Colon (tissue), 2 donors: ENCODE data around the gene CCDC187.
"Not testable (repeated sequence)": the region's sequence is repeated elsewhere in the genome, so short reads cannot be mapped to it uniquely, and the experiment has no call there.

Experiments used
- FAIRE-seq: peaks from 2 replicates; lab custom pipeline; 2012; peaks lifted over from hg19 to GRCh38; lab: Jason Lieb, UNC
- donor health status: control.
- donor health status: control.

CCDC187 gene

DNA sequence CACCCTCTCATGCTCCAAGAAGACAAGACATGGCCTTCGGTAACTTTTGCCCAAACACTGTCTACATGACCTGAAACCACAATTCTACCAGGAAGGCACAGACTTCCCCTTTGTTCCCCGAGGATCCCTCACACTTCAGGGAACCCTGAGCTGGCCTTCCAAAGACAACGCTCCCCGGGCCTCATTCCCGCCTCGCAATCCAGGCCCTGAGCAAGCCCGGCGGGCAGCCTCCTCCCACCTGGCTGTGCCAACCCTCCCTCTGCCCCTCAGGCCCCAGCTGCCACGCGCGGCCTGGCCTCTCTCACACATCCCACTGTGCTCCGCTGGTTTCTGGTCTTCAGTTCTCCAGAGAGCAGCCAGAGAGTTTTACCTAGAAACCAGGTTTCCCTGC is 65.6 kb downstream of the CCDC187 start:
- no peak for FAIRE-seq

DNA sequence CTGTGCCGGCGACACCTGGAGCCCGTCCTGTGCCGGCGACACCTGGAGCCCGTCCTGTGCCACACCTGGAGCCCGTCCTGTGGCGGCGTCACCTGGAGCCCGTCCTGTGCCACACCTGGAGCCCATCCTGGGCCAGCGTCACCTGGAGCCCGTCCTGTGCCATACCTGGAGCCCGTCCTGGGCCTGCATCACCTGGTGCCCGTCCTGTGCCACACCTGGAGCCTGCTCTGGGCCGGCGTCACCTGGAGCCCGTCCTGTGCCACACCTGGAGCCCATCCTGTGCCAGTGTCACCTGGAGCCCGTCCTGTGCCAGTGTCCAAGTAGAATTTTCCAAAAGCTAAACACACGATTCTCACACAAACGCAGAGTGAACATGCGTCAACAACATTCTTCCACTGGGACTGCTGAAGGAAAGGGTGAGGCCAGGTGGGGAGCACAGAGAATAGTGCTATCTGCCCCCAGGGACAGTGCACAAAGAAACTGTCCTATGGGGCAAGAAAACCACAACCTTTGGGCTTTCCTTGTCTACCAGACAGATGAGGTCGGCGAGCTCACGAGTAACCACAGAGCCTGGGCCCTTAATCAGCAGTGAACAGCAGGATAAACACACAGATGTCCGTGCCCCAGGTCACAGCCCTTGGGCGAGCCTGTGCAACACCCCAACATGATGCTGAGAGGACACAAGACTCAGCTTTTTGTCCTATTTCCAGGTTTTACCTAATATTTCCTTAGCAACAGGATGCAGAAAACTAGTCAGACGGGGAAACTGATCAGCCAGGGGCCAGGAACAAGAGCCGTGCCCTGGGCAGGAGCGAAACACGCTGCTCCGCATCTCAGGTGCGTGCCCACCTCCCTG is 66.2 kb downstream of the CCDC187 start:
- no peak for FAIRE-seq

DNA sequence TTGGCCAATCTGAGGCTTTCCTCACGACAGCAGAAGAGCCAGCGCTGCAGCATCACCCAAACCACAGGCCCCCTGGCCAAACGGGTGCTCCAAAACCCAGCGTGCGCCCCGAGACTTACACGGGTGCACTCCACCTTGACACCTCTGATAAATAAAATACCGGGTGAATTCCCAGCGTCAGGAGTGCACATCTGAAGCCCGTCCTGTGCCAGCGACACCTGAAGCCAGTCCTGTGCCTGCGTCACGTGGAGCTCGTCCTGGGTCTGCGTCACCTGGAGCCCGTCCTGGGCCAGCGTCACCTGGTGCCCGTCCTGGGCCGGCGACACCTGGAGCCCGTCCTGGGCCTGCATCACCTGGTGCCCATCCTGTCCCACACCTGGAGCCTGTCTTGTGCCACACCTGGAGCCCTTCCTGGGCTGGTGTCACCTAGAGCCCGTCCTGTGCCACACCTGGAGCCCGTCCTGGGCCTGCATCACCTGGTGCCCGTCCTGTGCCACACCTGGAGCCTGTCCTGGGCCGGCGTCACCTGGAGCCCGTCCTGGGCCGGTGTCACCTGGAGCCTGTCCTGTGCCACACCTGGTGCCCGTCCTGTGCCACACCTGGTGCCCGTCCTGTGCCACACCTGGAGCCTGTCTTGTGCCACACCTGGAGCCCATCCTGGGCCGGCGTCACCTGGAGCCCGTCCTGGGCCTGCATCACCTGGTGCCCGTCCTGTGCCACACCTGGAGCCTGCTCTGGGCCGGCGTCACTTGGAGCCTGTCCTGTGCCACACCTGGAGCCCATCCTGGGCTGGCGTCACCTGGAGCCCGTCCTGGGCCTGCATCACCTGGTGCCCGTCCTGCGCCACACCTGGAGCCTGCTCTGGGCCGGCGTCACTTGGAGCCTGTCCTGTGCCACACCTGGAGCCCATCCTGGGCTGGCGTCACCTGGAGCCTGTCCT is 67.2 kb downstream of the CCDC187 start:
- not testable (repeated sequence) for FAIRE-seq

DNA sequence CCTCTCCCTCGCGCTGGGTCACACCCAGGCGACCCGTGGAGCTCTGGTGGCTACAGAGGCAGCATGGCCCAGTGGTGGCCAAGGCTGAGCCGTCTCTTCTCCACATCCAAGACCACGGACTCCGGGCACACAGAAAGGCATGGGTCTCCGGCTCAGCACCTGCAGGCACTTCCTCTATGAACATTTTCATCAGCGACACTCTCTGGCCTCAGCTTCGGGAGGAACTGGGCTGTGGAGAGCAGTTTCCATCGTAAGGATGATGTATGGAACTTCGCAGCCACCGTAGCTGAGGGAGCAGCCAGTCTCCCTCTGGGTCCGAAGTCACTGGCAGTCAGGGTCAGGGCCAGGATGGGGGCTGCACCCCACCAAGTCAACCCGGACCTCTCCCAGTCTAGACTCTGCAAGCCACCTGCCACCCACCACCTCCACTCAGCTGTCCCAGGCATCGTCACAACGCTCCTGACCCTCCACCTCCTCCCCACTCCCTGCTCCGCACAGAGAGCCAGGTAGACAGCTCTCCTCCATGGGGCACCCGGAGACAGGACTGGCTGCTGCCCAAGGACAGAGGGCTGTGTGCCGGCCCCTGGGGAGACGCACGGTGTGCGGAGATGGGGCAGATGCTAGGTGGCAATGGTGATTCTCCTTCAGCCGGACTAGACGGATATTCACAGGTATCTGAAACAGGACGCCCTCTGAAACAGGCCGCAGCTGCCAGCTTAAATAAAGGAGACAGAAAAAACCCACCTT is 68.0 kb downstream of the CCDC187 start:
- no peak for FAIRE-seq

DNA sequence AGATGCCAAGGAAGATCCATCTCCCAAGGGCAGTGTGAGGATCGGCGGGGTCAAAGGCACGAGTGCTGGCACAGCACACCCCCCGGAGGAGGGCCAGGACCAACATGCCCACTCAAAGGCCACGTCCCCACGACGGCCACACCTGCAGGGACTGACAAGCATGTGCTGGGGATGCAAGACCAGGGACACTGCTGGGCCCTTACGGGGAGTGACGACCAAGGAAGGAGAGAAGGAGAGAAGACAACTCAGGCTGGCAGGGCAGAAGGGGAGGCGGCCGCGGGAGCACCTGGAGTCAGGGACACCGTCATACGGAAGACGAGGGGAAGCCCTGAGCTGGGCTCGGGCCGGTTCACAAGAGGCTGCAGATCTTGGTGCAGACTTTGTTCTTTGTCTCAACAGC is 68.7 kb downstream of the CCDC187 start:
- no peak for FAIRE-seq

DNA sequence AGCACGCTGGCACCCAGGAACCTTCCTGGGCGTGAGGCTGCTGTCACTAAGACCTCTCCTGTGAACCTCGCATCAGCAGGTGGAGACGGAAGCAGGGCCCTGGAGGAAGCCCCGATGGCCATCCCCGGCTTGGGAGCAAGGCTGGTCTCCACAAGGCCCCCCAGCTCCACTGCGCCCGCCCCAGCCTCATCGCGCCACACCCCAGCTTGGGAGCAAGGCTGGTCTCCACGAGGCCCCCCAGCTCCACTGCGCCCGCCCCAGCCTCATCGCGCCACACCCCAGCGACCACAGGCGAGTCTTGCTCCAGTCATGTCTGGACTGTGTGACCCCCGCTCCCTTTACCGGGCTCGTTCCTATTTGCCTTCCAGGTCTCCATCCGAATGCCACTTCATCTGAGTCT is 69.3 kb downstream of the CCDC187 start:
- no peak for FAIRE-seq

DNA sequence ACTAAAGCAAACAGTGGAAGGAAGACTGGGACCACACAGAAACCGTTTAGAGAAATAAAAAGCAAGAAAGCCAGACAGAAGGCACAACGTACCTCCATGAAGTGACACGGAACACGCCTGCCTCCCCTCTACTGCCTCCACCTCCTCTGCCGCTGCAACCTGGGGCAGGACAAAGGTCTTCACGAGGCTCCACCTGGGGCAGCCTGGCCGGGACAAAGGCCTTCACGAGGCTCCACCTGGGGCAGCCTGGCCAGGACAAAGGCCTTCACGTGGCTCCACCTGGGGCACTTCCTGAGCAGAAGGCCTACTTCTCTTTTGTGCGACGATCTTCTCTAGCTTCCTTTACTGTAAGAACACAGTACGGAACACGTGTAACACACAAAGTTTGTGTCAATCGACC is 70.0 kb downstream of the CCDC187 start:
- FAIRE-seq, result no peak

DNA sequence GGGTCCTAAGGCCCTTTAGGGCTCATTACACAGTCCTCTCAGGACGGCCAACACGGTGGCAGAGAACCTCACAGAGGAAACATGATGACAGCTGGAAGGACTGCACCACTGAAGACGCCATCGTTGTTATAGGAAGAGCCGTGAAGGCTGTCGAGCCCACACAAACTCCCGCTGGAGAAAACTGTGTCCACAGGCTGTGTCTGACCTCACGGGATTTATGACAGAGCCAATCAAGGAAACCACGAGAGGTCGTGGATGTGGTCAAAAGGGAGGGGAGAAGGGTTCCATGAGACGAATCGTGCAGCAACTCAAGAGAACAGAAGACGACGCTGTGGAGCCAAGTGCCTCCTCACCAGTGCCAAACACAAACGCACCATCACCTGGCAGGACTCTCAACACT is 70.5 kb downstream of the CCDC187 start:
- FAIRE-seq, result no peak

DNA sequence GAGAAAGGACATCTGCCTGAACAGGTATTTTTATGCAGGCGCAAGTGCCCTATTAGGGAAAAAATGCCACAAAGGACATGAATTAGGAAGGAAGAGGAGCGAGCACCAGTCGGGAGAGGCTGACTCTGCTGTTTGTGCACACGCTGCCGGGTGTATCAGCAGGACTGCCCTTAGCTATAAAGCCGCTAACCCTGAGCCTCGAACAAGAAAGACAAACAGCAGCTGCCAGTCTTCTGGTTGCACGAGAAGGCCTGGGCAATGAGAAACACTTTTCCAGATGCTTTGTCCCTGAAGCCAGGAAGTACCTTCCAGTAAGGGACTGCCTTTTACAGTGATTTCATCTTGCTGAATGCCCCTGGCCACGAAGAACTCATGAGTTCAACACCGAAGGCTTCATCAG is 70.9 kb downstream of the CCDC187 start:
- no peak for FAIRE-seq

DNA sequence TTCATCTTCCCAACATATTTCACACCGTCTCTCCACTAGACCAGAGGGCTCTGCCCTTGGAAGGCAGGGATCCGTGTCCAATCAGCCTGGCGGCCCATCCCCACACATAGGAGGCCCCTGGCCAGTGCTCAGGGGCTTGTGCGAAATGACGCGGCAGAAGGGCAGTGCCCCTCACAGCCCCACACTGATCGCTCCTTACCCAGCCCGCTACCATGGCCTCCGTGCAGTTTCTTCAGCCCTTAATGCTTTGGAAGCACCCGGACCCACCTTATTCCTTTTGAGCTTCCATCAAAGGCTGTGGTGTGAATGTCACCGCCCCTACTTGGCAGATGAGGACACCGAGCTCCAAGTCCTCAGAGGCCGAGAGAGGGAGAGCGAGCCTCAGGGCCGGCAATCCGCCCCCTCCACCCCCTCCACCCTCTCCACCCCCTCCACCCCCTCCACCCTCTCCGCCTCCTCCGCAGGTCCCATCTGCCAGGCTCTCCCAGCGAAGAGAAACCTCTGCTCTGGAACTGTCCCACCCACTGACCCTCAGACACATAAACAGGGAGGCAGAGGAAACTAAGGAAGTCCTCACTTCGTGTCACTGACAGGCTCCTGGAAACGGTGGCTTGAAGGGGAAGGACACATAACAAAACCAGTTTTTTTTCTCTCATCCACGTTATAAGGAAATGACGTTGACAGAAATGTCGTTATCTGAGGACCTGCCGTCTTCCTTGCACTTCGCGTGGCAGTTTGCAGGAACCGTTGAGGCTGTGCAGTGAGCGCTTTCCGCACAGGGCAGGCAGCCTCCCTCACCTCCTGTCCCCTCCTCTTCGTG is 72.2 kb downstream of the CCDC187 start:
- no peak for FAIRE-seq

DNA sequence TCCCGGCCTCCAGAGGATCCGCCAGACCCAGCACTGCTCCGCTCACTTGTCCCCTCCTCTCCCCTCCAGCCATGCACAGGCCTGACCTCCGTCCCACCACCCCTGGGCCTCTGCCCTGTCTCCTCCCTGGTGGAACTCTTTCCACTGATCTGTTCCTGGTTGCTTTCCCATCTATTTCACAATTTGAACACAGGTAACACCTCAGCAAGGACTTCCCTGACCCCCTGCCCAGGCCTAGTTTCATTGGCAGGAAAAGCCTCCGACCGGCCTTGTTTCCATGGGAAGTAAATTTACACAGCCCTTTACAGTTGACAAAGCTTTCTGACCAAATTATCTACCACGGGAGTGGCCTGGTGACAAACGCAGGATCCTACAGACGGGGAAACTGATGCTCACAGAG is 73.1 kb downstream of the CCDC187 start:
- FAIRE-seq, result no peak

DNA sequence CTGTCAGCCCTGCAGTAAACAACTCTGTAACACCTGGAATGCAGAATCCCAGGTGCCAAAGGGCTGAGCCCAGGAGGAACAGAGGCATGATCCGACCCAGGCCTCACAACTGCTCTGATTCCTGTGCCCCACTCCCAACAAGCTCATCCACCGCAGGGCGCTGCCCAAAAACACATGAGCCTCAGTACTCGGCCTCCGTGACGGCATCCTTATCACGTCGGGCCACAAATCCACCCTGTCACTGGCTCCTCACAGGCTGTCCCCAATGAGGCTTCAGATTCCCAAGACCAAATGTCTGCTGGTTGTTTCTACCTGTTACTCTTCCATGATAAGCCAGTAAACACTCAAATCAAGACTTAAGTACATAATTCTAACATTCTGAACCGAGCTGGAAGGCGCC is 73.5 kb downstream of the CCDC187 start:
- FAIRE-seq, result no peak

DNA sequence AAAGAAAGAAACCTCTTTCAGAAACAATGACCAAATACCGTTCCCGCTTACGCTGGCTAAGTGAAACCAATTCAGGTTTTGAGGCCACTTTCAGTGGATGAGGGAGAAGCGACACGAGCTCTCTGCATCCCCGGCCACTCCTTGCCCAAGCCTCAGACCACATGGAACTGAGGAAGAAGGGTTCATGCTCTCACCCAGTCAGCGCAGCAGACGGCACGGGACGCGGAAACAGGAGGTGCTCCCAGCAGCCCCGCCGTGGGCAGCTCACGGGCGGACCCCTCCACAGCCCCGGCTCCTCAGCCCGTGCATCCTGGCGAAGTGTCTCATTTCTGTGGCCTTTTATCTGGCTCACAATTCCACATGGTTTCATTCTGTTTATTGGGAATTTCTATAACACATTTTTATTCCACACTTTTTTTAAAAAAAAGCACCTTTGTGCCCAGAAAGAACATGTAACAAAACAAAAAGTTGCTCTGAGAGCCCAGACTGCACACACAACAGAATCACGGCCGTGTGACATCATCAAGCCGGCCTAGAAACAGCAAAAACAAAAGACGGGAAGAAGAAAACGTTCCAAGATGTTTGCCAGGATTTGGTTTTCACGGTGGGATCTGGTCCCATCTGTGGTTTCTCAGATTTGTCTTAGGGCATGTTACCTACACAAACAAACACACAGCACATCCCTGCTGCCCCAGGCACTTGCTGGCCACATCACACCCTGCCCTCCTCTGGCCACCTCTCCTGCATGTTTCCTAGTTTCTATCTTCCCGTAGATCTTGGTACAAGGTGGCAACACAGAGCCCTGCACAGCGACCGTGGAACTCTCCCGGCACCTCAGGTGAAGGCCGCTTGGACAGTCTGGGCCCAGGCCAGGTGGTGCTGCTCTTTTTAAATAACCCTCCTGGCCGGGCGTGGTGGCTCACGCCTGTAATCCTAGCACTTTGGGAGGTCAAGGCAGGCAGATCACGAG is 74.5 kb downstream of the CCDC187 start:
- FAIRE-seq, result no peak

DNA sequence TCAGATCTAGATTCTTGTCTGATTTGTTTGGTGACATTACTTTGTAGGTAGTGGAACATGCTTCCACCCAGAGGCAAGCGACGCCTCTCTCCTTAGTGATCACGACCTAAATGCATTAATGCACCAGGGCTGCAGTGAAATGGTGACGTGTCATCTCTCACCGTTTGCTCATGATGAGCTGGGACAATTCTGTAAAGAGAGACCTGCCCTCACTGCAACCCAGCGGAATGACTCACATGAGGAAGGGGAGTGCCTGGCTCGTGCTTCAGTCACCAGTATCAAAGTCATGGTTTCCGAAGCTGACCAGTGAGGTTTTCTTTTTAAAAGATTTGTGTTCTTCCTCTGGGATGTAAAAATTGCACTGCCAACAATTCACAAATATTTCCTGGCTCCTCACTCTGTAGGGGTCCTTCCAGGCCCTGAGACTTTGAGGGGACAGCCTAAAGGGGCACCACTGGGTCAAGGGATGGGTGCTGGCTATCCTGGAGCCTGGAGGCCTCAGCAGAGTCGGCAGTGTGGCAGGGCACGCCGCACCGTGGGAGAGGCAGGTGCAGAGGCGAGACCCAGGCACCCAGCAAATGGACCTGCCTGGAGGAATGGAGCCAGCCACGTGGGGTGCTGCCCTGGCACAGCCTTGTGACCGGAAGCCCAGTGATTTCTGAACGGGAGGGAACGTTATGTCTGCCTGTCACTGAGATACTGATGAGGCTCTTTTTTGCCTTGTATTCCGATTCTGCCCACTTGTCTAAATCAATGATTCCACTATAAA is 75.6 kb downstream of the CCDC187 start:
- FAIRE-seq, result no peak

DNA sequence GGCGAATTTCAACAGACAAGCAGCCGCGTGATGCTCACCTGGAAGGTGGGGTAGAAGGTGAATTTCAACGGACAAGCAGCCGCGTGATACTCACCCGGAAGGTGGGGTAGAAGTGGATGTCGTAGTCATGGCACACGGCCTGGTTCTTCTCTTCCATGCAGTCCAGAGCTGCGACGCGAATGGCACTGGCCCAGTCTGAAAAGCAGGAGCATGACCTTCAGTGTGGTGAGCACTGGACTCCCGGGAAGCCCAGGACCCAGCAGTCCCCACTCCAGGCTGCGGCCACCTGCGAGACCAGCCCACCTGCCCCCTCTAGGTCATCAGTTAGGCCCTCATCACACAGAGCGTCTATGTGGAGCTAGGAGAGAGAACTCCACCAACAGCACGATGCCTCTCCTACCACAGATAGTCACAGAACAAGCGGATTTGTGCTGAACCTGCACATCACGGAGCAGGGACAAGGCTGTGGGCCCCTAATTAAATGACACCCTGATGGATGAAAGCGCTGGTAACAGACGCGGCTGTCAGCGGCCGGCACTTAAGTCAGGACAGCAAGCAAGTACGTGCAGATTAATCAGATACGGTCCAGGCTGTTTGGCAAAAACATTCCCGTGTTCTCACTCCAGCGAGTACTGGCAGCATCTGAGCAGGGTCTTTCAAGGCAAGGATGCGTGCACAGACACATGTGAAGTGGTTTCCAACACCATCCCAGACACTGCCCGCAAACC is 77.0 kb downstream of the CCDC187 start:
- FAIRE-seq, result no peak

DNA sequence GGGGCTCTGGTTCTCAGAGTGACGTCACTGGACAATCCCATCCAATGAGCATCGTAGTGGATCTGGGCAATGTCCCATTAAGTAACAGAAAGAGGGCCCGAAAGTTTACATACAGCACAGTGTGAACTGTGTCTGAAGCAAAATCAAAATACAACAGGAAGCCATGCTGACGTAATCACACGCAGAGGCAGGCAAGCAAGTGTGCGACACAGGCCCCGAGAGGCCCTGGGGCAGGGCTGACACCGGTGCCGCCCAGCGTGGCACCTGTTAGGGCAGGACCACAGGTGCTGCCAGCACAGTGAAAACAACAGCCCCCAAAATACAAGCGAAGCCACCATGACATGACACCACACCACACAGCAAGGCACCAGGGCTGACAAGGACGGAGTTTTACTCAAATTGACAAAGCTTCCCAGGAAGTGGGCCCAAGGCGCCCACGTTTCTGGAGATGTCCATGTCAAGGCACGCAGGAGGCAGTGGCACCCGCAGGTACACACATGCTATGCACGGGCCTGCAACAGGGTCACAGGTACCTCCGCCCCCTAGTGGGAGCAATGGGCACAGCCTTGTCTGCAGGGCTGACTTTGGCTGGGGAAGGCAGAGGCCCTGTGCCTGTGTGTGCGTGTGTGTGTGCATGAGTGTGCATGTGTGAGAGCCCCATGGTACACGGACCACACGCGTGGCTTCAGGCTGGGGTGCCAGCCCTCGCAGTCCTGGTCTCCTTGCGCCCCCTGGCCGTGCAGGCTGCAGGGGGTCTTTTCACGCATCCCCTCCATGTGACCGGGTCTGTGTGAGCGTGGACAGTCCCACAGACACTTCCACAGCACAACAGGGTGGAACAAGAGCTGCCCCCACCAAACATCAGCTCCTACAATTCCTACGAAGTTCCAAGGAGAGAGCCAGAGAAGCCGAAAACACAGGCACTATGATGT is 77.9 kb downstream of the CCDC187 start:
- no peak for FAIRE-seq

DNA sequence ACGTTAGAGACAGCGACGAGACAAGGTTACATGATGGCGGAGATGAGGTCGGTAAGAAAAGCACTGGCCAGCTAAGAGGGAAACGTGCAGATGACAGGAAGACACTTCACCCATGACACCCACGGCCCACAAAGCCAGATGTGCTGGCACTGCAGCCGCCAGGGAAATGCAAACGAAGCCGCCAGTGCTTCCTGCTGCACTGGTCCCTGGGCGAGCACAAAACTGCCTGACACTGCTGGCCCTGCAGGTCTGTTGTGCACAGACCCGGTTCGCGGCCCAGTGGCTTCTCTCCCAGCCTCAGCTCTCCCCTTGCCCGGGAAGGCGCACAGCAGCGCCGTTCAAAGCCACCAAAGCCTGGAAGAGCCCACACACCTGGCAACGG is 78.5 kb downstream of the CCDC187 start:
- FAIRE-seq, result no peak
